Neural progenitor cell (in vitro differentiated cells): ENCODE results near the gene RNF181.

Experiments used
- EZH2phosphoT487 ChIP-seq: fragments of 200-600 bp; sonication (generic); IDR thresholded peaks from 2 replicates; pipeline ENCODE4 v1.6.1; 2017; ENCODE audit warnings: antibody characterized with exemption
- TF ChIP-seq, protein P1 (sequence below): fragments of 200-600 bp; sonication (generic); IDR thresholded peaks from 2 replicates; pipeline ENCODE4 v1.5.1; 2017; ENCODE audit warnings: antibody characterized with exemption, mild to moderate bottlenecking

DNA sequence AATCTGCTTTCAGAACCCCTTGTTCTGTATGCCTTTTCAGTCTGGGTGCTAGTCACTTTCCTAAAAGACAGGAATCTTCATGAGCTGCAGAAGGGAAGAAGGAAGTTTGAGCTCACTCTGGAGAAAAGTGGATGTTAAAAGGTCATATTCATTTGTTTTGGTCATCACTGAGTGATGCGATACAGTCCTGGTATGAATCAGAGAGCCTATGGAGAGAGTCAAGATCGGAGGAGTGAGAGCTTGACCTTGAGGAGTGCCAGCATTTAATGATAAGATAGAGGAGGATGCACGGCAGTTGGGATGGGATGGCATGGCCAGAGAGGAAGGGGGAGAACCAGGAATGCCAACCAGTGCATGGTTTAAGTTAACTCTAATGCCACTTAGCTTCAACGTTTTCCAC is 40.1 kb downstream of the RNF181 start:
- TF ChIP-seq, protein P1, sequence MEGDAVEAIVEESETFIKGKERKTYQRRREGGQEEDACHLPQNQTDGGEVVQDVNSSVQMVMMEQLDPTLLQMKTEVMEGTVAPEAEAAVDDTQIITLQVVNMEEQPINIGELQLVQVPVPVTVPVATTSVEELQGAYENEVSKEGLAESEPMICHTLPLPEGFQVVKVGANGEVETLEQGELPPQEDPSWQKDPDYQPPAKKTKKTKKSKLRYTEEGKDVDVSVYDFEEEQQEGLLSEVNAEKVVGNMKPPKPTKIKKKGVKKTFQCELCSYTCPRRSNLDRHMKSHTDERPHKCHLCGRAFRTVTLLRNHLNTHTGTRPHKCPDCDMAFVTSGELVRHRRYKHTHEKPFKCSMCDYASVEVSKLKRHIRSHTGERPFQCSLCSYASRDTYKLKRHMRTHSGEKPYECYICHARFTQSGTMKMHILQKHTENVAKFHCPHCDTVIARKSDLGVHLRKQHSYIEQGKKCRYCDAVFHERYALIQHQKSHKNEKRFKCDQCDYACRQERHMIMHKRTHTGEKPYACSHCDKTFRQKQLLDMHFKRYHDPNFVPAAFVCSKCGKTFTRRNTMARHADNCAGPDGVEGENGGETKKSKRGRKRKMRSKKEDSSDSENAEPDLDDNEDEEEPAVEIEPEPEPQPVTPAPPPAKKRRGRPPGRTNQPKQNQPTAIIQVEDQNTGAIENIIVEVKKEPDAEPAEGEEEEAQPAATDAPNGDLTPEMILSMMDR = no peak
- TF ChIP-seq EZH2phosphoT487 = no peak
